ENCODE measurements around the gene THRB. TPM values are rescaled to one million over a fixed set of nuclear protein-coding genes. Genes with fewer than 3 reads are reported as not detected.
A peak's percentile ranks its signal among the peaks of the same experiment; 100 is the strongest.

THRB gene
- total and polyA plus RNA-seq, 9 of the 15 experiments (the other 6 are each of a cell fraction or from before 2014, with no cell fraction given), result 1.7 to 14.9 (median 6.9) TPM

DNA sequence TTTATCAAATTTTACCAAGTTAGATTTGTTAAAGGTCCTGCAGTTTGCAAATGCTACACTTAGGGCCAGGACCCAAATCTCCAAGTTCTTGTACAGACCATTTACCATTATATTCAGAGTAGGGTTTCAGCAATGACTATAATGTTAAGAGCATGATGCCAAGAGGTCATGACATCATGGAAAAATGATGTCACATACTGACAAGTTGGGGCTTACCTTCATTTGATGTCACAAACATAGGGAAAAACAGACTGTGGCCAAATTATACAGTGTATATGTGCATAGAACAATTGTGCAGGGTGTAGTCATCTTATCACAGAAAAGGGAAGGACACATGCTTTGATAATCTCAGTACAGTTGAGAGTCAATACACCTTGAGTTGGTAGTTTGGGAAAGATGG lies 10.1 kb upstream of the THRB start:
- H3K4me2 ChIP-seq (ENCODE audit: insufficient read depth, low read length), result no peak overlapping the region
- in situ Hi-C loops (cut with MboI), result no loop called here
- TF ChIP-seq ATF1 (CRISPR knock-in tag; IDR thresholded peaks at IDR 0.05), result no peak
- peak; percentile 37; the same call in 1 of the 2 replicates for TF ChIP-seq ATF1 (tag; IDR thresholded peaks at IDR 0.05)
- no peak for TF ChIP-seq SRSF1 (IDR thresholded peaks at IDR 0.05; ENCODE audit: low read depth, low read length)
- TF ChIP-seq CREB1 (IDR thresholded peaks at IDR 0.05), result peak; percentile 72
- peak; percentile 45 for TF ChIP-seq CREB1 (CRISPR knock-in tag; IDR thresholded peaks at IDR 0.05)
- TF ChIP-seq MYBL2 (IDR thresholded peaks at IDR 0.05; ENCODE audit: low read depth), result 0 out of 2 replicates have a peak, but pooled peaks have one; percentile 28
- TF ChIP-seq MYBL2 (CRISPR knock-in tag; IDR thresholded peaks at IDR 0.05; ENCODE audit: borderline replicate concordance), result no peak
- 0 out of 2 replicates have a peak, but pooled peaks have one; percentile 39 for TF ChIP-seq EHMT2 (IDR thresholded peaks at IDR 0.05)
- no peak for TF ChIP-seq ZNF121 (CRISPR knock-in tag; conservative IDR thresholded peaks at IDR 0.05)
- TF ChIP-seq HCFC1 (IDR thresholded peaks at IDR 0.05; ENCODE audit: low read depth, low read length), result no peak
- no peak for TF ChIP-seq BMI1 (IDR thresholded peaks at IDR 0.05; ENCODE audit: low read length)
- TF ChIP-seq CREM (IDR thresholded peaks at IDR 0.05; ENCODE audit: low read depth), result peak; percentile 71
- TF ChIP-seq SOX6 (IDR thresholded peaks at IDR 0.05), result no peak
- TF ChIP-seq NCOR1 (IDR thresholded peaks at IDR 0.05), result no peak
- no peak for TF ChIP-seq CCAR2 (IDR thresholded peaks at IDR 0.05; ENCODE audit: low read depth, low read length)
- TF ChIP-seq ARID1B (IDR thresholded peaks at IDR 0.05), result 0 out of 2 replicates have a peak, but pooled peaks have one; percentile 17
- TF ChIP-seq, protein P1, sequence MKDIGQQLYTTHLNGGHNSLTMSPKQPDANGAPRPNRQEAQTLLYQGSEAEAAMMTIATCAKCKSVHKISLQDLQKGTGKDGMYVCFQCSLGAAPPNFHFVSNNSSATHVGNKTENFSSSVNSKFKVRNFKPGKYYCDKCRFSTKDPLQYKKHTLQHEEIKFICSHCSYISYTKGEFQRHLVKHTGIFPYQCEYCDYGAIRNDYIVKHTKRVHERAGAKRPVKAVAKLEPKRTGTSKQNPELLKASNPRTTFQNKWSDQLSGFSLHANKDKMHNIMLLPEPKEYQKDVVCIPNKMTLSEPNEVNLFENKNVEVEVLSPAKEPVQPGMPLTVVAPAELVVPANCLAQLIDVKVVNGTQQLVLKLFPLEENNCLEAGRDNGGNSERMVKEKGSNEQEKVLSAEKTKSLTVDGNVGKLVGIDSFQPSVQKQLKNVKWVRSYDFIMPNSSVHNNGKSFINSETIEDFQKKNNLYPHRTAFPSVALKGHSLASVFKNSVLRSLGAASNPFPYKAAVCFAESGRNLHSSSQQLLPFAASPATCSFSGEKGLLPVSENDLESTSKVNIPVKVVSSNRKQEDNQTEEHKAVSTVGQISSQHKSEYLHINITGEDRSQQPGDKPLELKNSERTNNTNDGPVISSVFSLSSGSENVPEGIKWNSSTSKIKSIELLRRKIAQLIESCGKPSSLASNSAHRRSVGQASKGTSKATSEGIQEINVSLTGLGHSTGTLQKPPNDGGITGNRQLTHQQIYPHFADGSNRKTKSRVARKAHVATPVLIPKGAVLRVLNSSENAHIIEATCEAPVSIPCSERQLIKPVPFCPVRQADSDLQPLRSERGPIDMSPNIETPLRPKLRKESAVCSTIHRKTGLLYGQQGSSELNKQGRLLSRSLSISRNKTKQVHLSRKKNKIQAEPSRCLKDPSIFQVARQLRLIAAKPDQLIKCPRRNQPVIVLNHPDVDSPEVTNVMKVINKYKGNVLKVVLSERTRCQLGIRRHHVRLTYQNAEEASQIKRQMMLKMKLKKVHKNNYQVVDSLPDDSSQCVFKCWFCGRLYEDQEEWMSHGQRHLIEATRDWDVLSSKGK (CRISPR knock-in tag; IDR thresholded peaks at IDR 0.05), result no peak
- TF ChIP-seq, protein P2, sequence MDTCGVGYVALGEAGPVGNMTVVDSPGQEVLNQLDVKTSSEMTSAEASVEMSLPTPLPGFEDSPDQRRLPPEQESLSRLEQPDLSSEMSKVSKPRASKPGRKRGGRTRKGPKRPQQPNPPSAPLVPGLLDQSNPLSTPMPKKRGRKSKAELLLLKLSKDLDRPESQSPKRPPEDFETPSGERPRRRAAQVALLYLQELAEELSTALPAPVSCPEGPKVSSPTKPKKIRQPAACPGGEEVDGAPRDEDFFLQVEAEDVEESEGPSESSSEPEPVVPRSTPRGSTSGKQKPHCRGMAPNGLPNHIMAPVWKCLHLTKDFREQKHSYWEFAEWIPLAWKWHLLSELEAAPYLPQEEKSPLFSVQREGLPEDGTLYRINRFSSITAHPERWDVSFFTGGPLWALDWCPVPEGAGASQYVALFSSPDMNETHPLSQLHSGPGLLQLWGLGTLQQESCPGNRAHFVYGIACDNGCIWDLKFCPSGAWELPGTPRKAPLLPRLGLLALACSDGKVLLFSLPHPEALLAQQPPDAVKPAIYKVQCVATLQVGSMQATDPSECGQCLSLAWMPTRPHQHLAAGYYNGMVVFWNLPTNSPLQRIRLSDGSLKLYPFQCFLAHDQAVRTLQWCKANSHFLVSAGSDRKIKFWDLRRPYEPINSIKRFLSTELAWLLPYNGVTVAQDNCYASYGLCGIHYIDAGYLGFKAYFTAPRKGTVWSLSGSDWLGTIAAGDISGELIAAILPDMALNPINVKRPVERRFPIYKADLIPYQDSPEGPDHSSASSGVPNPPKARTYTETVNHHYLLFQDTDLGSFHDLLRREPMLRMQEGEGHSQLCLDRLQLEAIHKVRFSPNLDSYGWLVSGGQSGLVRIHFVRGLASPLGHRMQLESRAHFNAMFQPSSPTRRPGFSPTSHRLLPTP (IDR thresholded peaks at IDR 0.05; ENCODE audit: borderline replicate concordance, extremely low read depth, insufficient read length), result no peak
- TF ChIP-seq, protein P3, sequence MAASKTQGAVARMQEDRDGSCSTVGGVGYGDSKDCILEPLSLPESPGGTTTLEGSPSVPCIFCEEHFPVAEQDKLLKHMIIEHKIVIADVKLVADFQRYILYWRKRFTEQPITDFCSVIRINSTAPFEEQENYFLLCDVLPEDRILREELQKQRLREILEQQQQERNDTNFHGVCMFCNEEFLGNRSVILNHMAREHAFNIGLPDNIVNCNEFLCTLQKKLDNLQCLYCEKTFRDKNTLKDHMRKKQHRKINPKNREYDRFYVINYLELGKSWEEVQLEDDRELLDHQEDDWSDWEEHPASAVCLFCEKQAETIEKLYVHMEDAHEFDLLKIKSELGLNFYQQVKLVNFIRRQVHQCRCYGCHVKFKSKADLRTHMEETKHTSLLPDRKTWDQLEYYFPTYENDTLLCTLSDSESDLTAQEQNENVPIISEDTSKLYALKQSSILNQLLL (CRISPR knock-in tag; IDR thresholded peaks at IDR 0.05; ENCODE audit: borderline replicate concordance), result no peak
- H3K27ac ChIP-seq (ENCODE audit: extremely low read depth, low read depth, low read length), result no peak overlapping the region
- H3K4me3 ChIP-seq, result no peak overlapping the region
- H3K9me1 ChIP-seq (ENCODE audit: control insufficient read depth, insufficient read depth, low read length), result no peaks in the 10 kb centered on the region
- H3K27me3 ChIP-seq (ENCODE audit: control insufficient read depth in 2 of 2, insufficient read depth in 2 of 2, low read length in 2 of 2), result no peaks in the 10 kb centered on the region
- ChIA-PET POLR2A (interaction anchor here (1.6 to 2.5 kb wide), 3 partner anchors 8 to 17 kb away, joined by 6 to 19 read pairs (median 8); no protein-coding TSS in a partner anchor), CTCF (ENCODE audit: low intra/inter-chr PET ratio) (no interaction called here)
- H3K36me3 ChIP-seq (ENCODE audit: control insufficient read depth, insufficient read depth, low read length), result no peaks in the 10 kb centered on the region; the same call in 2 of the 3 replicates
- H3K79me2 ChIP-seq (ENCODE audit: control insufficient read depth, insufficient read depth, low read length), result no peaks in the 10 kb centered on the region
- no peak overlapping the region for H2AFZ ChIP-seq (ENCODE audit: low read depth, low read length)
- peaks cover 0 to 28% of the 10 kb centered on the region in 2 experiments; a peak in 3 of 5 replicates for H3K4me1 ChIP-seq (replicated peaks in 1 of 2; ENCODE audit: control insufficient read depth in 2 of 2, insufficient read depth in 2 of 2, low read length in 2 of 2)
- DNase-seq (ENCODE audit: extremely low read depth in 1 of 4, low spot score in 3 of 4) (no peak), ATAC-seq (no peak), FAIRE-seq (no peak)
- H3K9me3 ChIP-seq (replicated peaks; ENCODE audit: control insufficient read depth, insufficient read depth, low read depth, low read length), result no peaks in the 10 kb centered on the region
- H3K9ac ChIP-seq (ENCODE audit: insufficient read depth in 1 of 2, low read depth in 2 of 2, low read length in 2 of 2), result no peak overlapping the region
- no peaks in the 10 kb centered on the region for H4K20me1 ChIP-seq (replicated peaks; ENCODE audit: control insufficient read depth, insufficient read depth, low read length)
- intact Hi-C loops (cut with micrococcal nuclease), result no loop called here
- BruUV-seq (replicated peaks), result no TSS peak

All from K562 (cell line).